Limb (tissue), 2 donors: ENCODE measurements around the gene MARK1.

Experiments used
- DNase-seq, 2 donors: peaks; one replicate each; pipeline ENCODE4 v3.0.0-alpha.2; 2016; ENCODE audit errors: extremely low spot score in 2 of 2

Gene MARK1

GRCh38 chr1:220528679-220529501 lies 954 bp downstream of the MARK1 start:
- DNase-seq: peak; percentile 8 to 81

GRCh38 chr1:220529521-220530020 lies 1.6 kb downstream of the MARK1 start:
- no peak for DNase-seq

GRCh38 chr1:220533504-220534109 lies 5.7 kb downstream of the MARK1 start:
- no peak for DNase-seq

- DNase-seq: no peak
Observed at GRCh38 chr1:220544901-220545303, 17.0 kb downstream of the MARK1 start.

- DNase-seq: no peak
Observed at GRCh38 chr1:220550811-220551399, 23.0 kb downstream of the MARK1 start.

GRCh38 chr1:220551718-220552117 lies 23.8 kb downstream of the MARK1 start:
- no peak for DNase-seq

- DNase-seq: no peak
Observed at GRCh38 chr1:220552672-220553260, 24.8 kb downstream of the MARK1 start.

GRCh38 chr1:220556641-220557040 lies 28.7 kb downstream of the MARK1 start:
- no peak for DNase-seq

GRCh38 chr1:220563564-220563963 lies 35.6 kb downstream of the MARK1 start:
- DNase-seq: no peak

GRCh38 chr1:220564216-220564615 lies 36.3 kb downstream of the MARK1 start:
- no peak for DNase-seq

GRCh38 chr1:220565670-220566069 lies 37.7 kb downstream of the MARK1 start:
- DNase-seq: no peak

GRCh38 chr1:220566869-220567268 lies 38.9 kb downstream of the MARK1 start:
- DNase-seq: no peak

GRCh38 chr1:220572416-220572815 lies 44.5 kb downstream of the MARK1 start:
- no peak for DNase-seq

GRCh38 chr1:220573836-220574235 lies 45.9 kb downstream of the MARK1 start:
- DNase-seq: no peak

- DNase-seq: no peak
Observed at GRCh38 chr1:220575718-220576497, 48.0 kb downstream of the MARK1 start.

- DNase-seq: no peak
Observed at GRCh38 chr1:220577926-220578325, 50.0 kb downstream of the MARK1 start.

- no peak for DNase-seq
Observed at GRCh38 chr1:220579317-220579716, 51.4 kb downstream of the MARK1 start.

- no peak for DNase-seq
Observed at GRCh38 chr1:220592714-220593113, 64.8 kb downstream of the MARK1 start.

GRCh38 chr1:220594356-220594755 lies 66.4 kb downstream of the MARK1 start:
- no peak for DNase-seq

- no peak for DNase-seq
Observed at GRCh38 chr1:220595179-220595578, 67.2 kb downstream of the MARK1 start.

- no peak for DNase-seq
Observed at GRCh38 chr1:220604926-220605325, 77.0 kb downstream of the MARK1 start.
